GM23338 (cell line): ENCODE data around the gene APOBEC2. TPM values are rescaled to one million over a fixed set of nuclear protein-coding genes. Genes with fewer than 3 reads are reported as not detected.

Experiments used
- ATAC-seq: fragments of 200-7000 bp; cut with Tn5 transposase; 3 replicates; pipeline ENCODE4 v1.9.1; 2020
- DNase-seq: peaks from one replicate; pipeline ENCODE4 v3.0.0-alpha.2; 2015; ENCODE audit warnings: low spot score
- H2AFZ ChIP-seq: fragments of 200-600 bp; sonication (generic); 2 replicates; pipeline ENCODE4 v1.8.0; 2016; ENCODE audit warnings: antibody characterized with exemption, mild to moderate bottlenecking, moderate library complexity
- H3F3A ChIP-seq: fragments of 200-600 bp; sonication (generic); replicated peaks from 2 replicates; pipeline ENCODE4 v1.8.0; 2017; ENCODE audit warnings: antibody characterized with exemption, mixed run types, low read depth
- H3K27ac ChIP-seq: fragments of 200-600 bp; sonication (generic); 2 replicates; pipeline ENCODE4 v1.6.1; 2016; ENCODE audit warnings: low read depth
- H3K27me3 ChIP-seq: fragments of 200-600 bp; sonication (generic); 2 replicates; pipeline ENCODE4 v1.8.0; 2016; ENCODE audit warnings: mild to moderate bottlenecking, mixed run types, moderate library complexity; ENCODE audit not compliant: insufficient read depth
- H3K36me3 ChIP-seq: fragments of 200-600 bp; sonication (generic); 2 replicates; pipeline ENCODE4 v1.8.0; 2016; ENCODE audit warnings: mild to moderate bottlenecking; ENCODE audit not compliant: insufficient read depth
- H3K4me1 ChIP-seq: fragments of 200-600 bp; sonication (generic); 2 replicates; pipeline ENCODE4 v1.8.0; 2016; ENCODE audit warnings: mild to moderate bottlenecking, moderate library complexity; ENCODE audit not compliant: insufficient read depth
- H3K4me2 ChIP-seq: fragments of 200-600 bp; sonication (generic); 2 replicates; pipeline ENCODE4 v1.7.1; 2017; ENCODE audit warnings: mixed run types
- H3K4me3 ChIP-seq: fragments of 200-600 bp; sonication (generic); 2 replicates; pipeline ENCODE4 v1.6.1; 2016; ENCODE audit warnings: mixed run types
- H3K79me2 ChIP-seq: fragments of 200-600 bp; sonication (generic); replicated peaks from 2 replicates; pipeline ENCODE4 v1.8.0; 2017; ENCODE audit warnings: mild to moderate bottlenecking; ENCODE audit not compliant: insufficient read depth
- H3K9me2 ChIP-seq: fragments of 200-600 bp; sonication (generic); 2 replicates; pipeline ENCODE4 v1.8.0; 2017; ENCODE audit not compliant: insufficient read depth
- H4K20me1 ChIP-seq: fragments of 200-600 bp; sonication (generic); replicated peaks from 2 replicates; pipeline ENCODE4 v1.8.0; 2017; ENCODE audit warnings: mild to moderate bottlenecking; ENCODE audit not compliant: insufficient read depth
- H3K27ac Mint-ChIP-seq: 2 replicates; pipeline ENCODE4 v1.8.0; 2020; ENCODE audit warnings: inconsistent platforms, mild to moderate bottlenecking, moderate library complexity, mixed read lengths
- H3K27me3 Mint-ChIP-seq: 3 replicates; pipeline ENCODE4 v1.8.0; 2022; ENCODE audit warnings: low read depth, mild to moderate bottlenecking, moderate library complexity, mixed read lengths, inconsistent platforms; ENCODE audit not compliant: insufficient read depth, poor library complexity
- H3K36me3 Mint-ChIP-seq: 3 replicates; pipeline ENCODE4 v1.8.0; 2021; ENCODE audit warnings: low read depth, mild to moderate bottlenecking, inconsistent platforms, moderate library complexity, mixed read lengths
- H3K4me1 Mint-ChIP-seq: 3 replicates; pipeline ENCODE4 v1.8.0; 2020; ENCODE audit warnings: mild to moderate bottlenecking, inconsistent platforms, mixed read lengths
- H3K4me3 Mint-ChIP-seq: 3 replicates; pipeline ENCODE4 v1.8.0; 2021; ENCODE audit warnings: moderate library complexity, mild to moderate bottlenecking, inconsistent platforms, mixed read lengths
- H3K9me3 Mint-ChIP-seq: 3 replicates; pipeline ENCODE4 v1.8.0; 2020; ENCODE audit warnings: moderate library complexity, mild to moderate bottlenecking, inconsistent platforms, mixed read lengths
- CREB1 ChIP-seq: fragments of 250-450 bp; sonication (Bioruptor Pico); IDR thresholded peaks from 2 replicates; pipeline ENCODE4 v1.5.0; 2020; ENCODE audit warnings: low read depth, mild to moderate bottlenecking, moderate library complexity
- CTCF ChIP-seq, 2 experiments: fragments of 200-600 bp in 1 of 2; sonication (generic) in 1 of 2; conservative IDR thresholded peaks; 2 replicates each; pipeline versions ENCODE4 v1.5.1 to v1.6.1; 2016 to 2017; ENCODE audit warnings: antibody characterized with exemption in 2 of 2, low read depth in 2 of 2, mild to moderate bottlenecking in 2 of 2, moderate library complexity in 1 of 2
- ZNF462 ChIP-seq: fragments of 250-450 bp; sonication (Bioruptor Pico); IDR thresholded peaks from 2 replicates; pipeline ENCODE4 v1.5.0; 2020; ENCODE audit warnings: mild to moderate bottlenecking, moderate library complexity
- polyA plus RNA-seq: library from polyadenylated mRNA; unstranded; fragments of >200 nt; fragmentation: Nextera tagmentation; extraction: Ambion mirVana; gene quantifications from 2 replicates; pipeline ENCODE4 v1.2.1, GENCODE V29; 2016
- total RNA-seq: library from RNA; depleted of rRNA; stranded (reverse); fragments of >200 nt; shearing (Covaris generic); gene quantifications from 2 replicates; pipeline ENCODE4 v1.2.3, GENCODE V29; 2014

Gene APOBEC2
- total and polyA plus RNA-seq, 2 experiments from 2014 or later = 2.4 TPM; not detected in 1

GRCh38 chr6:41074692-41075436 is 21.9 kb downstream of the APOBEC2 start (continued):
- TF ChIP-seq ZNF462 (CRISPR knock-in tag) (no peak), CREB1 (no peak)

- H3K79me2 ChIP-seq = peaks cover 77% of the 10 kb centered on the region
- H3K4me3 ChIP-seq = peak overlapping the region; percentile 66; the same call in 1 of the 2 replicates
- peaks cover 11% of the 10 kb centered on the region for H3K27me3 Mint-ChIP-seq
- no peaks in the 10 kb centered on the region; the same call in 2 of the 3 replicates for H3K9me3 Mint-ChIP-seq
- no peaks in the 10 kb centered on the region for H3K9me2 ChIP-seq
- peaks cover 2% of the 10 kb centered on the region; the same call in 1 of the 2 replicates for H3F3A ChIP-seq
- H3K27me3 ChIP-seq = no peaks in the 10 kb centered on the region
- ATAC-seq (no peak), DNase-seq (no peak)
- H3K4me1 ChIP-seq = peaks cover 25% of the 10 kb centered on the region
- peaks cover 23% of the 10 kb centered on the region for H4K20me1 ChIP-seq
- peaks cover 22% of the 10 kb centered on the region; the same call in 1 of the 2 replicates for H3K36me3 ChIP-seq
- H3K36me3 Mint-ChIP-seq = peaks cover 26% of the 10 kb centered on the region
- H3K4me3 Mint-ChIP-seq = peak overlapping the region; percentile 91
- no peak overlapping the region for H2AFZ ChIP-seq
- H3K27ac ChIP-seq = no peak overlapping the region; the same call in 1 of the 2 replicates
- peak overlapping the region; percentile 90 for H3K4me2 ChIP-seq
- peaks cover 27% of the 10 kb centered on the region for H3K4me1 Mint-ChIP-seq
- 0 out of 2 replicates have a peak overlapping the region, but pooled peaks have one; percentile 10 for H3K27ac Mint-ChIP-seq
- TF ChIP-seq CTCF (conservative IDR thresholded peaks at IDR 0.05; ENCODE audit: low read depth in 2 of 2) (no peak), ZNF462 (CRISPR knock-in tag) (no peak)
These were observed 22.9 kb downstream of the APOBEC2 start for GRCh38 chr6:41075651-41076626.
